HG03159 (cell line): ENCODE results near the gene SLC30A2.
"Not testable (repeated sequence)": the region's sequence is repeated elsewhere in the genome, so short reads cannot be mapped to it uniquely, and the experiment has no call there.

Source experiments
- ATAC-seq: cut with Tn5 transposase; IDR thresholded peaks from one replicate; pipeline ENCODE4 v1.9.1; 2021; ENCODE audit warnings: mild to moderate bottlenecking, moderate library complexity; ENCODE audit not compliant: unreplicated experiment

The SLC30A2 gene

GRCh38 chr1:26045722-26046245 is at the start of gene SLC30A2:
Gene SLC30A2, minus strand, starts transcription at chr1:26046118. Its CDS starts 222 bp downstream, at chr1:26045896.
- ATAC-seq, result no peak

- no peak for ATAC-seq
Measured at GRCh38 chr1:26094677-26095383, 48.9 kb upstream of the SLC30A2 start.

DNA sequence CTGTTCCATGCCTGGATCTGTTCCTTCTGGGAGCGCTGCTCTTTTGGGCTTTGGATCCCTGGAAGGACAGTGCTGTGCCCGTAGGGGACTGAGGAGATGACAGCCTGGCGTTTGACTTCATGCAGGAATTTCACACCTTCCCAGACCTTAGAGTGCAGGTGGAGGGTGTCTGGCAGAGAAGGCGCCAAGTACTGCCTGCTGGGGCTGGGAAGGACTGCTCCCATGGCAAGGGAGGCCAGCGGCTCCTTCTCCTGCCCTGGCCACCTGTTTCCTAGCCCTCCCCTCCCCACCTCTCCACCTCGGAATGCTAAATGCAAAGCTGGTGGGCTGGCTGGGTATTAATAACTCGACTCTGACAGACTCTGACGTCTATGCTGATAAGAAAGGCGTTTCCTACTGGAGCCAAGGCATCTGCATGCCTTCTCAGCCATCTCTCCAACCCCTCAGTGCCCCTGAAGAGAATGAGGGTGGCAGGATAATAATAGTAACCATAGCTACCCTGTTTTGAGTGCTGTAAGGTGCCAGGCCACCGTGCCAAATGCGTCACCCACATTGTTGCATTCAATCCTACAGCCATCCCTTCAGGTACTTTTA is 48.3 kb upstream of the SLC30A2 start:
- ATAC-seq, result no peak

DNA sequence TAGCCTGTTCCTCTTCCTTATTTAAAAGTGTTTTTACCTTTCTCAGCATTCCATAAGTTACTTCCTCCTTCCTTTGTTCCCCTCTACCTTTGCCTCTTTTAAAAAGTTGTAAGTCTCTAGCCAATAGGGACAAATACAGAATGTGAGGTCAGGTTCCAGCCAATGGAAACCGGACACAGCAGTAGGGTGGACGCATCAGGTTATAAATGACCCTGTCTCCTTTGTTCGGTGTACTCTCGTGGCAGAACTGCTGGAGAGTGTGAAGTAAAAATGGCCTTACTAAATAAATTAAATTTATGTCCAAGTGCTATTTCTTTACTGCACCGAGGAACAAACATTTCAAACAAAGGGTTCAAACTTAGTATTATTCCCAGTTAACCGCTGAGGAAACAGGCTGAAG is 47.7 kb upstream of the SLC30A2 start:
- not testable (repeated sequence) for ATAC-seq

- ATAC-seq, result no peak
Measured at GRCh38 chr1:26092422-26092821, 46.5 kb upstream of the SLC30A2 start.

DNA sequence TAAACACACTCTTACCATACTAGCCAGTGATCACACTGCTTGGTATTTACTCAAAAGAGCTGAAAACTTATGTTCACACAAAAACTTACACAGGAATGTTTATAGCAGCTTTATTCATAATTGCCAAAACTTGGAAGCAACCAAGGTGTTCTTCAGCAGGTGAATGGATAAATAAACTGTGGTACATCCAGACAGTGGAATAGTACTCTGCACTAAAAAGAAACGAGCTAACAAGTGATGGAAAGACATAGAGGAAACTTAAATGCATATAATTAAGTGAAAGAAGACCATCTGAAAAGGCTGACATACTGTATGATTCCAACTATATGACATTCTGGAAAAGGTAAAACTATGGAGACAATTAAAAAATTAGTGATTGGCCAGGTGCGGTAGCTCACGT is 45.0 kb upstream of the SLC30A2 start:
- no peak for ATAC-seq

DNA sequence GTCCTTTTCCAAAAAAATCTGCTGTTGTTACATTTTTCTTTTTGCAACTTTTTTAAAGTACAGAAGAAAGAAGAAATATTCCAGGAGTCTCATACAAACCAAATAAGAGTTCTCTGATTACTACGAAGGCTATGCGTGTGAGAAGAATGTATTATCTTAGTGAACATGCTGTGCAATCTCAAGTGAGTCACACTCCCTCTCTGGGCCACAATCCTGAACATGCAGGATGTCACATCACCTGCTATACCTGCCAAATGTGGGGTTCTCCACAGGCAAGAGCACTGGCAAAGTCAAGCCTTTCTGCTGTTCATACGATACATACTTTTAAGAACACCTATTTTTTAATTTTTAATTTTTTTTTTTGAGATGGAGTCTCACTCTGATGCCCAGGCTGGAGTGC is 43.2 kb upstream of the SLC30A2 start:
- ATAC-seq, result no peak

GRCh38 chr1:26084844-26085243 is 38.9 kb upstream of the SLC30A2 start:
- ATAC-seq, result no peak

DNA sequence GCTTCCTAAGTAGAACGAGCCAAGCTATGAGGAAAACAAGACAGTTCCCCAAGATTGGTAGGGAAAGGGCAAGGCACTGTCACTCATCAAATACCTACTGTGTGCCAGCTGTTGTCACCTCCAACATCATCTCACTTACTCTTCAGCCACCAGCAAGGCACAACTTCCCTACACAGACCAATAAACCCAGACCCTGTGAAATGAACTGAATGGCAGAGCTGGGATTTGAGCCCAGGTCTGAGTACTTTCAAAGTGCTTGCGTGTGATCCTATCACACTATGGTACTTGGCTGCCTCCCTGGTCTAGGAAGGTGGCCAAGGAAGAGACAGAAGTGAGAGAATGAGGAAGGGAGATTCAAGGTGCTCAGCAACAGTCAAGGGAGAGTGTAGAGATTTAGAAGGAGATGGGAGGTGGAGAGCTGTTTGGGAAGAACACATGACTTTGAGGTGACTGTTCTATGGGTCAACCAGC is 38.2 kb upstream of the SLC30A2 start:
- ATAC-seq, result no peak

- no peak for ATAC-seq
Measured at GRCh38 chr1:26083208-26083607, 37.3 kb upstream of the SLC30A2 start.

DNA sequence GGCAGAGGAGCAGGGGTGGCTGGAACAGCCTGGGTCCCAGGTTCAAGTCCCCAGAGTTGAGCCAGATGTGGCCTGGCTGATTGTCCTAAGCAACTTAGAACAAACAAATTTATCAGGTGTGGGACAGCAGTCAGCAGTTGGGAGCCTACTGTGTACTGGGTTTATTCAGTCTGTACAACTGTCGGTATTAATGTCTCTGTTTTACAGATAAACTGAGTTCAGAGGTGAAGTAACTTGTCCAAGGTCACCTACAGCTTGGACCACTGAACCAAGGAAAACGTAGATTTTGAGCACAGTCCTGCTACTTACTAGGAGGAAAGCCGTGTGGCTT is 36.1 kb upstream of the SLC30A2 start:
- no peak for ATAC-seq

- no peak for ATAC-seq
Measured at GRCh38 chr1:26081267-26082019, 35.5 kb upstream of the SLC30A2 start.

DNA sequence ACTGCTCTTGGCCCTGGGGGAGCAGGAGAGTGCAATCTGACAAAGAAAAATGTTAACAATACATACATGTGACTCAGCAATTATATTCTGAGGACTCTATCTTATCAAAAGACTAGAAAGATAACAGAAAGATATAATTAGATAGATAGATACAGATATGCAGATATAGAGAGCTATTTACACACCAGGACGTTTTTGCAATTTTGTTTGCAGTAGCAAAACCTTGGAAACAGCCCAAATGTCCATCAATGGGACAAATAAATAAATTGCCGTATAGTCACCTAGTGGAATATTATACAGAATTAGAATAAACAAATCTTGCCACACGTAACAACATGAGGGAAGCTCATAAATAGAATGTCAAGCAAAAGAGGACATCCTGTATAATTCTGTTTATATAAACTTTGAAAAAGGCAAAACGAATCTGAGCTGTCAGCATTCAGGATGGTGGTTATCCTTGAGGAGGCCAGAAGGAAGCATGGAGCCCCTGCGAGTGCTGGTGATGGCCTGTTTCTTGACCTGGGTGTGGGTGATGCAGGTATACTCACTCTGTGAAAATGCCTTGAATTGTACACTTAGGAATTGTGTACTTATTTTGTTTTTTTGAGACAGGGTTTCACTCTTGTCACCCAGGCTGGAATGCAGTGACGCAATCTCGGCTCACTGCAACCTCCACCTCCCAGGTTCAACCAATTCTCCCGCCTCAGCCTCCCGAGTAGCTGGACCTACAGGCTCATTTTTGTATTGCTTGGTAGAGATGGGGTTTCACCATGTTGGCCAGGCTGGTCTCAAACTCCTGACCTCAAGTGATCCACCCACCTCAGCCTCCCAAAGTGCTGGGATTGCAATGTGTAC is 34.3 kb upstream of the SLC30A2 start:
- no peak for ATAC-seq

DNA sequence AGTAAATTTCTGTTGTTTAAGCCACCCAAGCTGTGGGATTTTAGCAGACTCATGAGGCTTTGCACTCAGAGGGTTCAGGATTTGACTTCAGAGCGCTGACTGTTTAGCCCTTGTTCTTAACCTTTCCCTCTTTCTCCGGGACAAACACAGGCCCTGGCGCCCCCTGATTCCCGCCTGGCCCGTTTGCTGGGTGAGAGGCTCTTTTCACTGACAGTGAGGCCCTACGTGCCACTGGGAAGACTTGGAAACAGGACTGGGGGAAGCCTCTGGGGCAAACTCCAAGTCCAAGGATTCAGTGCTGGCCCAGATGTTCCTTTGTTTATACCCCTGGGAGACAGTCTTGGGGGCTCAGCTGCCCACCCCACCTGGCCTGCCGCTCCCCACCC is 33.3 kb upstream of the SLC30A2 start:
- no peak for ATAC-seq

DNA sequence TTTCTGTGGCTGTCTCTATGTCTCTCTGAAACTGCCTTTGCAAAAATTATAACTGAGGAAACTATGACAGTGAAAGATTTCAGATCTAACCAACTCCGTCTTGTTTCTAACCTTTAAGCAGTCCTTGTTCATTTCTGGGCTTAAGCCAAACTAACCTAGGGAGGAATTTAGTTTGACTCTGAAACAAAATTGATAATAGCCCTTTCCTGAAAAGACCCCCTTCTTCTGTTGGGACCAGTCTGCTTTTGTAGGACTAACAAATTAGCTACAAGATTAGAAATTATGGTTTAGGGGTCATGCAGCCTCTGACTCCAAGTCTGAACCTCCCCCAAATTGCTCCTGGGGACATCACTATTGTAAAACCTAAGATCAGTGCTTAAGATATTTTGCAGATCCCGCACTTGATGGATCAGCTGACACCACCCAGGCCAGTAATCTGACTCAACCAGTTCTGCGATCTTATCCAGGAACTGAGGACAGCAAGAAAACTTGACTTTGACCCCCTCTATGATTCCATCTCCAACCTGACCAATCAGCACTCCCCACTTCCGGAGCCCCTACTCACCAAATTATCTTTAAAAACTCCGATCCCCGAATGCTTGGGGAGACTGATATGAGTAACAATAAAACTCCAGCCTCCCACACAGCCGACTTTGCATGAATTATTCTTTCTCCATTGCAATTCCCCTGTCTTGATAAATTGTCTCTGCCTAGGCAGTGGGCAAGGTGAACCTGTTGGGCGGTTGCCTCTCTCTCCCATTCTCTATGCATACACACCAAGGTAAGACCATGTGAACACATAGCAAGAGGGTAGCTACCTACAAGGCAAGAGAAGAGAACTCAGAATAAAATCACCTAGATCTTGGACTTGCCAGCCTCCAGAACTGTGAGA is 32.6 kb upstream of the SLC30A2 start:
- ATAC-seq, result no peak

- no peak for ATAC-seq
Measured at GRCh38 chr1:26077524-26077923, 31.6 kb upstream of the SLC30A2 start.

DNA sequence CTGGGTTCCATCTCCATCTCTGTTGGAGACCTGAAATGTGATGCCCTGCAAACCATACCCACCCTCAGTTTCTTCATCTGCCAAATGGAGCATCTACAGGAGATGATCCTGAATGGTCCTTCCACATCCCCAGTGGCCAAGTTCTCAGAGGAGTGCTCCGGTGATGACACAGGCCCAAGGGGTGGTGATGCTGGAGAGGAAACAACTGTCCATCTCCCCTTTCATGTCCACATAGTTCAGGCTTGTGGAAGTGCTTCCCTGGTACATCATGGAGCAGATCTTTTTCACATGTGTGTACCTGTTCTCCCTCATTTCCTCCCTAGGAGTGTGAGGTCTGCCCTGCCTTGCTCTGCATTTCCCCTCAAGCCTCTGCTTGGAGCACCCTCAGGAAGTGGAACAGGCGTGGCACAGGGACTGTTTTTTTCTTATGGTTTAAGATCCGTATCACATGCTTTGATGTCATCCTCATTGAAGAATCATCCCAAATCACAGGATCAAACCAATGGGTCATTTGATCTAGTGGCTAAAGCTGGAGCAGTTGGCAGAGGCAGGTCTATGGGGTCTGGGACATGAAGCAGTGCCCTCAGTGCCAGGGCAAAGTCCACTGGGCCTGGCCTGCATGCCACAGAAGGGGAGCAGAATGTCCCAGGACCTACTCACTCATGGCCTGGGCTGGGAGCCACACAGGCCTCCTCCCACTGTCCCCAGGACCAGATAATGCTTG is 29.7 kb upstream of the SLC30A2 start:
- no peak for ATAC-seq

DNA sequence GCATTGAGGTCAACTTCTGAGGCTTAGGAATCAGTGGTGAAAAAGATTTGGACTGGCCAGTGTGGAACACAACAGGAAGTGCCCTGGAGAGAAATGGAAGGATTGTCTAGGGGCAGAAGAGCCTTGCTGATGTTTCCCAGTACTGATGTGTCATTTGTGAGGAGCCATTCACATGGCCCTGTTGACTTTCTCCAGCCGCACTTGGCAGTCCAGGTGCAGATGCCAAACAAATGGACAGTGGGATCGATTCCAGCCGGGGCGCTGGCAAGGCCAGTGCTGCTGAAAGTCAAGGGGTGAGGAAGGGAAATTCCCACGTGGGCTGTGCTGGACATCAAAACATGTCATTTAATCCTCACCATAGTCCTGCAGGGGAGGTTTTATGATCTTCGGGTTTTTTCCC is 26.4 kb upstream of the SLC30A2 start:
- no peak for ATAC-seq

DNA sequence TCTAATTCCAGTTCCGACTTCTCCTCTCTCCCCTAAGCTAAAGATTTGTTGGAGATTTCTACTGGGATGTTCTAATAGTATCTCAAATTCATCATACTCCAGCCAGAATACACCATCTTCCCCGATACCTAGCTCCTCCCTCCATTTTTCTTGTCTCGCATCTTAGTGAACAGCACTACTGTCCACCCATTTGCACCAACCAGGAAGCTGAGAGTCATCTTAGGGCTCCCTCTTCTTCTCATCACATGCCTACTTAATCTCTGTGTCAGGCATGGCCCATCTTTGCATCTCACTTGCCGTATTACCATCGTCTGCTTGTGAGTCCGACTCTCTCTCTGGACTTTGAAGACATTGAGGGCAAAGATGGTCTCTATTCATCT is 25.0 kb upstream of the SLC30A2 start:
- no peak for ATAC-seq
